22Rv1 (cell line): Measurements from ENCODE around the gene SPATA45.

Experiments
- CTCF ChIP-seq: fragments of 450-650 bp; IDR thresholded peaks from 2 replicates; pipeline ENCODE4 v1.5.1; 2017; ENCODE audit warnings: mild to moderate bottlenecking
- ZFX ChIP-seq: fragments of 450-650 bp; IDR thresholded peaks from 2 replicates; pipeline ENCODE4 v1.6.1; 2017; ENCODE audit warnings: antibody characterized with exemption, borderline replicate concordance

GRCh38 chr1:212791676-212792395, 55.6 kb downstream of the SPATA45 start, which contains the start of the genes NSL1 and TATDN3:
- TF ChIP-seq CTCF (no peak), ZFX (no peak)
